ES-I3 (cell line): Measurements from ENCODE around the gene MRPL41.
"Not testable (repeated sequence)": the region's sequence is repeated elsewhere in the genome, so short reads cannot be mapped to it uniquely, and the experiment has no call there.

Experiments used
- H3K36me3 ChIP-seq: 2 replicates; pipeline ENCODE4 v1.6.1; 2013; ENCODE audit warnings: mild to moderate bottlenecking, low read length, control low read depth, moderate library complexity; ENCODE audit not compliant: insufficient read depth
- H3K4me1 ChIP-seq: 2 replicates; pipeline ENCODE4 v1.6.1; 2013; ENCODE audit warnings: mild to moderate bottlenecking, control low read depth, low read length; ENCODE audit not compliant: insufficient read depth
- H3K9ac ChIP-seq: 2 replicates; pipeline ENCODE4 v1.6.1; 2013; ENCODE audit warnings: low read depth, mild to moderate bottlenecking, low read length, moderate library complexity
- H3K9me3 ChIP-seq: 2 replicates; pipeline ENCODE4 v1.6.1; 2013; ENCODE audit warnings: mild to moderate bottlenecking, low read length, moderate library complexity; ENCODE audit not compliant: control insufficient read depth, insufficient read depth

MRPL41 gene

GRCh38 chr9:137555179-137555578, 3.5 kb downstream of the MRPL41 start:
- peaks cover 17% of the 10 kb centered on the region for H3K36me3 ChIP-seq
- H3K9ac ChIP-seq, result no peak overlapping the region
- no peaks in the 10 kb centered on the region for H3K4me1 ChIP-seq
- no peaks in the 10 kb centered on the region for H3K9me3 ChIP-seq

GRCh38 chr9:137556069-137556838, 4.6 kb downstream of the MRPL41 start:
- Histone ChIP-seq H3K9ac (no peak overlapping the region), H3K36me3 (peaks cover 17% of the 10 kb centered on the region), H3K9me3 (no peaks in the 10 kb centered on the region), H3K4me1 (no peaks in the 10 kb centered on the region)

DNA sequence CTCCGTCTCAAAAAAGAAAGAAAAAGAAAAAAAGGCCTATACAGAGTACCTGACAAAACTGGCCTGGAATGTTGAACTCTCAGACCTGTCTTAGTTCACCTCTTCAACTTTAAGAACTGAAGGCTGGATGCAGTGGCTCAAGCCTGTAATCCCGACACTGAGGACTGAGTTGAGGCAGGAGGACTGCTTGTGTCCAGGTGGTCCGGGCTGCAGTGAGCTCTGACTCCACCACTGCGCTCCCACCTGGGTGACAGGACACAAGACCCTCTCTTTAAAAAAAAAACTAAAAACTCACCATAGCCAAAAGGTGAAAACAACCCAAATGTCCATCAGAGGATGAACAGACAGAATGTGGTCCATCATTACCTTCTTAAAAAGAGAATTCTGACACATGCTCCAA, 6.4 kb downstream of the MRPL41 start:
- no peak overlapping the region for H3K9ac ChIP-seq
- no peaks in the 10 kb centered on the region for H3K9me3 ChIP-seq
- H3K36me3 ChIP-seq, result peaks cover 17% of the 10 kb centered on the region
- H3K4me1 ChIP-seq, result no peaks in the 10 kb centered on the region

DNA sequence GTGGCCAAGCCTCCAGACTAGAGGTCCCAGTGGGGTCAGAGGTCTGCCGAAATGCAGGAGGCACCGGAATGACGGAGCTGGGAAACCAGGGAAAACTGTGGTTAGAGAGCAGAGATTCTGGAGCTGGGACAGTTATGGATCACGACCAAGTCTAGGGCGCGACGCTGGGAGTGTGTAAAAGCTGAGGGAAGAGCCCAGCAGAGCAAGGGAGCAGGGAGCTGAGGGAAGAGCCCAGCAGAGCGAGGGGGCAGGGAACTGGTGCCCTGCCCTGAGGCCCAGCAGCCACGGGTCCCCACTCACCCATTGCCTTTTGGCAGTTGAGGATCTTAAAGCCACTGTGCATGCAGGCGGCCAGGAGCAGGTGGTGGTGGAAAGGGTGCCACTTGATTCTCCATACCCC, 12.5 kb downstream of the MRPL41 start:
- no peaks in the 10 kb centered on the region; the same call in 1 of the 2 replicates for H3K36me3 ChIP-seq
- no peaks in the 10 kb centered on the region for H3K4me1 ChIP-seq
- H3K9me3 ChIP-seq, result no peaks in the 10 kb centered on the region
- no peak overlapping the region for H3K9ac ChIP-seq

DNA sequence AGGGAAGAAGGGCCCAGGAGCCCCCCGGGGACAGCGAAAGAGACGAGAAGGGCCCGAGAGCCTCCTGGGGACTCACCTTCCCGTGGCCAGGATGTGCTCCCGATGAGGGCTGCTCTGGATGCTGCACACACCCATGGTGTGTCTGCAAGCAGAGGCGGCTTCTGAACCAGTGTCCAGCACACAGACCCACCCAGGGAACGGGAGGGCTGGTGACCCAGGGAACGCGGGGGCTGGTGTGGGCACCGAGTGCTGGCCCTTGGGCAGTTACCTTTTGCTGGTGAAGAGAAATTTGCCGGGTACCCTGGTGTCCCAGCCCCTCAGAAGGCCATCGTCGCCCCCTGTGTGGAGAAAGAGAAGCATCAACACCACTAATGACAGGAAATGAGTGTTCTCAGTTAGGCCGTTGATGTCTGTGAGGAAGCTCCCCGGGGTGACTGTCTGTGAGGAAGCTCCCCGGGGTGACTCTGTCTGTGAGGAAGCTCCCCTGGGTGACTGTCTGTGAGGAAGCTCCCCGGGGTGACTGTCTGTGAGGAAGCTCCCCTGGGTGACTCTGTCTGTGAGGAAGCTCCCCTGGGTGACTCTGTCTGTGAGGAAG, 13.2 kb downstream of the MRPL41 start:
- Histone ChIP-seq H3K9me3 (no peaks in the 10 kb centered on the region), H3K9ac (no peak overlapping the region), H3K4me1 (no peaks in the 10 kb centered on the region), H3K36me3 (no peaks in the 10 kb centered on the region; the same call in 1 of the 2 replicates)

GRCh38 chr9:137568445-137568844, 16.8 kb downstream of the MRPL41 start:
- H3K4me1 ChIP-seq, H3K36me3 ChIP-seq, H3K9me3 ChIP-seq, H3K9ac ChIP-seq: not testable (repeated sequence)

DNA sequence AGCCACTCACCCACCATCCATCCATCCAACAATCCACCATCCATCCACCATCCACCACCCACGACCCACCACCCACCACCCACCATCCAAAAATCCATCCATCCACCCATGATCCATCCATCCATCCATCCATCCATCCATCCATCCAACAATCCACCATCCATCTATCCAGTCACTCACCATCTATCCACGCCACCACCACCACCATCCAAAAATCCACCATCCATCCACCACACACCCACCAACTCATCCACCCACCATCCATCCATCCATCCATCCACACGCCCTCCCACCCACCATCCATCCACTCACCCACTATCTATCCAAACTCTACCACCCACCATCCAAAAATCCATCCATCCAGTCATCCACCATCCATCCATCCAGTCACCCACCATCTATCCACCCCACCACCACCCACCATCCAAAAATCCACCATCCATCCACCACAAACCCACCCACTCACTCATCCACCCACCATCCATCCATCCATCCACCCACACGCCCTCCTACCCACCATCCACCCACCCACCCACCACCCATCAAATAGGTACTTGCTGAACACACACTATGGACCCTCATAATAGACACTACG, 18.0 kb downstream of the MRPL41 start:
- Histone ChIP-seq H3K9ac (no peak overlapping the region), H3K4me1 (no peaks in the 10 kb centered on the region), H3K36me3 (peaks cover 13% of the 10 kb centered on the region)

GRCh38 chr9:137570566-137570965, 18.9 kb downstream of the MRPL41 start:
- H3K4me1 ChIP-seq, result no peaks in the 10 kb centered on the region
- no peaks in the 10 kb centered on the region for H3K9me3 ChIP-seq
- H3K9ac ChIP-seq, result no peak overlapping the region
- H3K36me3 ChIP-seq, result peaks cover 20% of the 10 kb centered on the region

More for the DNA sequence above, 18.0 kb downstream of the MRPL41 start:
- H3K9me3 ChIP-seq, result no peaks in the 10 kb centered on the region

DNA sequence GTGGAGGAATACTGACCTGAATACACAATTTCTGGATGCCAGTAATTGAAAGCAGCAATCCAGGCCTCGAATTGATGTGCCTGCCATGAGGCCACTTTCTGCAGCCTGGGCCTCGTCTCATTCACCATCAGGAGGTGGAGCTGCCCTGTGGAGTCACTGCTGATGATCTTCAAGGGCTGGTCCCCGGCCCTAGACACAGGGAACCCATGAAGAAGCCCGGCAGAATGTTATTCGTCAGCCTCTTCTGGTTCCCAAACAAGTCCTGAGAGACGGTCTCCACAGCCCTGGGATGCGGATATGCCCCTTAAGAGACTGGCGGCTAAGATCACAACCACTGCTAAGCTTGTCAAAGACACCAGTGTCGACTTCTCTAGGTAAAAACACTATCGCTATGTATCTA, 22.5 kb downstream of the MRPL41 start:
- Histone ChIP-seq H3K9me3 (no peaks in the 10 kb centered on the region), H3K36me3 (peaks cover 22% of the 10 kb centered on the region), H3K9ac (no peak overlapping the region), H3K4me1 (peaks cover 6% of the 10 kb centered on the region)

DNA sequence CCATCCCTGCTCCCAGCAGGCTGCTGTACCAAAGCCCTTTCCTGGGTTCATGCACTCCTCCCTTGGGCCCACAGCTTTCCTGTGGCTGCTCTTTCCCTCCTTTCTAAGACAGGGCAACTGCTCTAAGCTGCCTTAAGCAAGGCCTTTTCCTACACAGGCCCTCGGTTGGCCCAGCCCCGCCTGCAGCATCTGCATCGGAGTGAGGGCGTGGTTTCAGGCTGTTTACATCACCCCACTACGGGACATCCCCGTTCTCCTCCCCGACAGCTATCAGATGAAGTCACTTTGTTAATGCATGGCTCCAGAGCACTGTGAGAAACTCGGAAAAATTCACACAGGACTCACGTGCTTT, 23.7 kb downstream of the MRPL41 start:
- peaks cover 22% of the 10 kb centered on the region for H3K36me3 ChIP-seq
- no peak overlapping the region for H3K9ac ChIP-seq
- H3K4me1 ChIP-seq, result peaks cover 7% of the 10 kb centered on the region
- H3K9me3 ChIP-seq, result no peaks in the 10 kb centered on the region

DNA sequence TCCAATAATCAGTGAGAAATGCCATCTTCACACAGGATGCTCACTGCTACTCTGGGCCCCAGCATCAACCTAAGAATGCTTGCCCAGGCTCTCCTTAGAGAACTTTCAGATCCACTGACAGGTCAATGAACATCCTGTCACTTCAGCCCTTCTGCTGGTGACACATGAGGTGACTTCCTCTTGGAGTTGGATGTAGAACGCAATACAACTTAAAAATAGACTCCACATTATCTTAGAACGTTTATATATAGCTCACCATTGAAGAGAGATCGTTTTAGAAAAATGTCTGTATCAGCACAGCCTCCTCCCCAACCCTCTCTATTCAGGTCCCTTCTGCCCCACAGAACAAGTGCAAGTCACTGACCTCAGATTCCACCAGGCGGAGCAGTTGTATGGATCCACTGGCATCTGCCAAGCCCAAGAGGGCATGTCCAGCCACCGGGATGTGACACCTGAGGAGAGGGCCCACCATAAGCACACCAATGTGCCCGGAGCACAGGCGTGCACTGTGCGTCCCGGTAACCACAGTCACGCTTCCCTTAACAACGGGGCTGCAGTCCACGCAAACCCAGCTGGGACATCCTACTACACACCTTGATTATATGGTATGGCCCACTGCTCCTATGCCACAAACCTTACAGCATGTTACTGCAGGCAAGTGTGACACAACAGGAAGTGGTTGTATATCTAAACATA, 24.2 kb downstream of the MRPL41 start:
- Histone ChIP-seq H3K36me3 (peaks cover 22% of the 10 kb centered on the region), H3K9ac (no peak overlapping the region)

DNA sequence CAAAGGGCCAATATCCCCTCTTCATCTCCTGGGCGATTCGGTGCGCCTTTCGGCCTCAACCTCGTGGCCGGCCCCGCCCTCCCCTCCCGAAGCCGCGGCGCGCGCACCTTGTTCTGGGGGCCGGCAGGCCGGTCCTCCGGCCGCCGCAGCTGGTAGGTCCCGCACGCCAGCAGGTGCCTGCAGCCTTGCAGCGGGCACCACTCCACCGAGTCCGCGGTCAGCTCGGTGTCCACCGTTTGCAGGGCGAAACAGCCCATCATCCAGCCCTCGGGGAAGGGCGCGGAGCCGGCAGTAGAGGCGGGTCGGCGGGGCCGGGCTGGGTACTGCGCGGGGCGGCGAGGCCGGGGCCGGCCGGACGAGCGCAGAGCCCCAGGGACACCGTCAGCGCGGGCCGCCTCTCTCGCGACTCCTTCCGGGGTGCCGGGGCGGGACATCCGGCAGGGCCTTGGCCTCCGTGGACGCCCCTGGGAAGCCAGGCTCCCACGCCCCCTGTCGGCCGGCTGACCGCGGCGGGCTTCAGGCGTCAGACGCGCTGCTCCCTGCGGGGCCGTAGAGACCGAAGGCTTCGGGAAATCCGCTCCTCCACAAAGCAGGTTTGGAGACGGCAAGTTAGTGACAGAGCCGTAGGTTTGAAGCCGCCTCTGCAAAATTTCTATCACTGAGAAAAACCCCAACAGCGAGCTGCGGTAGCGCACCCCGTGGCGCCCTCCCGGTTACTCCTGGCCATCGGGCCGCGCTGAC, 27.0 kb downstream of the MRPL41 start, which contains the start of gene DPH7:
TSS of gene DPH7 (minus strand) at position 408 of the 741 bp plus-strand sequence. CDS start at position 260, 148 bp downstream.
- H3K9ac ChIP-seq, result peak within 1 kb of the TSS; percentile 93
- H3K4me1 ChIP-seq, result peaks cover 10% of the 10 kb centered on the region
- H3K9me3 ChIP-seq, result no peaks in the 10 kb centered on the region
- peaks cover 15% of the 10 kb centered on the region for H3K36me3 ChIP-seq

More for the DNA sequence above, 24.2 kb downstream of the MRPL41 start:
- H3K4me1 ChIP-seq, result peaks cover 10% of the 10 kb centered on the region
- H3K9me3 ChIP-seq, result no peaks in the 10 kb centered on the region

DNA sequence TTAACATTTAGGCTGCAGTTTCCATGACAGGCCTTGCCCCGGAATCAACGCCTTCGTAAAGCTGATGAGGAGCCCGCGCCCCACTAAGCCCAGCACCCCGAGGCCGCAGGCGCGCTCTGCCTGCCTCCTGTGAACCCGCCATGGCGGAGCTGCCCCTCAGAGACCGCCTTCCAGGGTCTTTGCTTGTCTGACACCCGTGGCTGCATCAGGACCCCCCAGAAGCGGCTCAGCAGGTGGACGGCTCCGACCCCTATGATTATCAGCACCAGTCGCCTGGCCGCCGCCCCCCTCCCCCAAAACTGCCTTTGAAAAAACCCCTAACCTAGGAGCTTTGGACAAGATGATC, 27.6 kb downstream of the MRPL41 start:
- H3K36me3 ChIP-seq, result peaks cover 11% of the 10 kb centered on the region
- H3K9me3 ChIP-seq, result no peaks in the 10 kb centered on the region
- peak overlapping the region; percentile 93; the same call in 1 of the 2 replicates for H3K9ac ChIP-seq
- peaks cover 10% of the 10 kb centered on the region for H3K4me1 ChIP-seq
